A673 (cell line): ENCODE results near the gene NFATC2. TPM values are rescaled to one million over a fixed set of nuclear protein-coding genes. Genes with fewer than 3 reads are reported as not detected.

Source experiments
- BruUV-seq: library from RNA; stranded (reverse); fragments of 400-500 nt; replicated peaks from 2 replicates; lab custom pipeline; 2021; lab: Mats Ljungman, UMichigan
- CTCF ChIA-PET: fragments of 300-600 bp; sonication (Branson Sonifier 250); formaldehyde crosslinking; loops from one replicate; lab custom pipeline; 2022; ENCODE audit warnings: antibody characterized with exemption; lab: Charles Lee
- POLR2A ChIA-PET: fragments of 300-600 bp; sonication (Branson Sonifier 250); formaldehyde crosslinking; loops from one replicate; lab custom pipeline; 2022; ENCODE audit warnings: antibody characterized with exemption; ENCODE audit not compliant: low non-redundant PET; lab: Charles Lee
- DNase-seq: peaks from one replicate; pipeline ENCODE4 v3.0.0-alpha.2; 2015; ENCODE audit warnings: low spot score
- H3K27ac ChIP-seq: fragments of 200-600 bp; sonication (generic); 2 replicates; pipeline ENCODE4 v1.5.1; 2016; ENCODE audit warnings: mixed run types, low read depth, mild to moderate bottlenecking, mixed read lengths, antibody characterized with exemption, low read length; ENCODE audit not compliant: poor library complexity, severe bottlenecking
- H3K27me3 ChIP-seq: fragments of 200-600 bp; sonication (generic); replicated peaks from 2 replicates; pipeline ENCODE4 v1.6.1; 2017; ENCODE audit warnings: mixed run types, low read depth, mild to moderate bottlenecking, mixed read lengths, antibody characterized with exemption, low read length; ENCODE audit not compliant: insufficient read depth, poor library complexity
- H3K36me3 ChIP-seq: fragments of 200-600 bp; sonication (generic); 2 replicates; pipeline ENCODE4 v1.6.1; 2016; ENCODE audit warnings: mixed run types, mild to moderate bottlenecking, mixed read lengths, antibody characterized with exemption, low read length; ENCODE audit not compliant: insufficient read depth, poor library complexity, severe bottlenecking
- H3K4me1 ChIP-seq: fragments of 200-600 bp; sonication (generic); 2 replicates; pipeline ENCODE4 v1.6.1; 2017; ENCODE audit warnings: mixed run types, mild to moderate bottlenecking, mixed read lengths, antibody characterized with exemption, low read length; ENCODE audit not compliant: insufficient read depth, poor library complexity, severe bottlenecking
- H3K4me3 ChIP-seq: fragments of 200-600 bp; sonication (generic); 2 replicates; pipeline ENCODE4 v1.5.1; 2016; ENCODE audit warnings: low read depth, mixed run types, mild to moderate bottlenecking, mixed read lengths, low read length; ENCODE audit not compliant: poor library complexity, severe bottlenecking
- H3K9me3 ChIP-seq: fragments of 200-600 bp; sonication (generic); 2 replicates; pipeline ENCODE4 v1.6.1; 2016; ENCODE audit warnings: mixed run types, low read depth, mild to moderate bottlenecking, mixed read lengths, antibody characterized with exemption, low read length; ENCODE audit not compliant: poor library complexity, severe bottlenecking
- EZH2 ChIP-seq: fragments of 200-600 bp; sonication (generic); IDR thresholded peaks from 2 replicates; pipeline ENCODE4 v1.6.1; 2017; ENCODE audit warnings: borderline replicate concordance, low read depth, mild to moderate bottlenecking, mixed read lengths, antibody characterized with exemption, low read length; ENCODE audit not compliant: poor library complexity, severe bottlenecking
- intact Hi-C: fragments of 100-400 bp; cut with micrococcal nuclease; formaldehyde crosslinking; loops from one replicate; pipeline ENCODE4 v1.10.0; 2022; ENCODE audit not compliant: unreplicated experiment
- total RNA-seq: library from RNA; stranded (reverse); gene quantifications from 2 replicates; pipeline ENCODE4 v1.2.3, GENCODE V29; 2021
- TF ChIP-seq, protein P1 (sequence below): fragments of 300-800, 200-600 bp; sonication (generic); conservative IDR thresholded peaks from 2 replicates; pipeline ENCODE4 v1.5.1; 2017; ENCODE audit warnings: low read depth, mild to moderate bottlenecking, antibody characterized with exemption, low read length, moderate library complexity, mixed read lengths

The NFATC2 gene
- total RNA-seq, 1 experiment from 2014 or later = 0.64 TPM

DNA sequence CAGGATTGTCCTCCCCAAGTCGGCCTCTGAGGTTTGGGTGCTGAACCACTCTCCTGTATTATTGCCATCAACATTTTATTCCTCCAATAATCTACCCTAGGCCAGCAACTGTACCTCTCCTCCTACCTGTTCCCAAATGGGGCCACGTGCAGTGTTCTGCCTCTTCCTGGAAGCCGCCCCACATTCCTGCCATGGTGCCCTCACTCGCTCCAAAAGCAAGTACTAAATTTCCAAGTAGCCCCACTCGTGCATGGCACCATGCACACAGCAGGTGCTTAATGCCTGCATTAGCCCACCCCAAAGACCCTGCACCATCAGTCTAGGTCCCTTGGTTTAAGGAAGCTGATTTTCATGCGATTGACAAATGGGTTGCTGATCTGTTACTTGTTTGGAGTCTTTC is 147.8 kb downstream of the NFATC2 start:
- H3K4me1 ChIP-seq = peaks cover 4% of the 10 kb centered on the region
- no peaks in the 10 kb centered on the region for H3K9me3 ChIP-seq
- H3K36me3 ChIP-seq = no peaks in the 10 kb centered on the region
- TF ChIP-seq, protein P1, sequence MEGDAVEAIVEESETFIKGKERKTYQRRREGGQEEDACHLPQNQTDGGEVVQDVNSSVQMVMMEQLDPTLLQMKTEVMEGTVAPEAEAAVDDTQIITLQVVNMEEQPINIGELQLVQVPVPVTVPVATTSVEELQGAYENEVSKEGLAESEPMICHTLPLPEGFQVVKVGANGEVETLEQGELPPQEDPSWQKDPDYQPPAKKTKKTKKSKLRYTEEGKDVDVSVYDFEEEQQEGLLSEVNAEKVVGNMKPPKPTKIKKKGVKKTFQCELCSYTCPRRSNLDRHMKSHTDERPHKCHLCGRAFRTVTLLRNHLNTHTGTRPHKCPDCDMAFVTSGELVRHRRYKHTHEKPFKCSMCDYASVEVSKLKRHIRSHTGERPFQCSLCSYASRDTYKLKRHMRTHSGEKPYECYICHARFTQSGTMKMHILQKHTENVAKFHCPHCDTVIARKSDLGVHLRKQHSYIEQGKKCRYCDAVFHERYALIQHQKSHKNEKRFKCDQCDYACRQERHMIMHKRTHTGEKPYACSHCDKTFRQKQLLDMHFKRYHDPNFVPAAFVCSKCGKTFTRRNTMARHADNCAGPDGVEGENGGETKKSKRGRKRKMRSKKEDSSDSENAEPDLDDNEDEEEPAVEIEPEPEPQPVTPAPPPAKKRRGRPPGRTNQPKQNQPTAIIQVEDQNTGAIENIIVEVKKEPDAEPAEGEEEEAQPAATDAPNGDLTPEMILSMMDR = no peak
- no peak for TF ChIP-seq EZH2
- ChIA-PET POLR2A (no interaction called here), CTCF (no interaction called here)
- H3K27me3 ChIP-seq = no peaks in the 10 kb centered on the region
- no peak overlapping the region for H3K27ac ChIP-seq
- DNase-seq = no peak
- intact Hi-C loops = no loop called here
- no peak overlapping the region for H3K4me3 ChIP-seq
- no TSS peak for BruUV-seq

DNA sequence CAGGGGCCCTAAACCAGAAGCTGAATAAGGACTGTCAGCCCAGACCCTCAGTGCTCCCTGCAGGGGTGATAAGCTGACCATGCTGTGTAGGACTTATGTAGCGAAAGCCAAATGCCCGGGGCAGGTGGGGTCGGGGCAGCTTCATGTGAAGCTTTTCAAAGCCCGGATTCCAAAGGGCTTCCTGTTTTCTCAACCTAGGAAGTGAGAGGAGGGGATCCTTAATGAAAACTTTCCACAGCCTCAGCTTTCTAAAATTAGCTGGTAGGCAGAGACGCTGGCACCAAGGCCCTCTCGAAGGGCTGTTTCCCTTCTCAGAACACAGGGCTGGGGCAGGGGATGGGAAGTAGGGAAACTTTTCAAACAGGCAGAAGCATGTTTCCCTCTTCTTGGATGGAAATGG is 148.9 kb downstream of the NFATC2 start:
- CTCF ChIA-PET = no interaction called here
- TF ChIP-seq, protein P1 = no peak
- no peak for TF ChIP-seq EZH2
- H3K4me1 ChIP-seq = peaks cover 4% of the 10 kb centered on the region
- intact Hi-C loops = no loop called here
- POLR2A ChIA-PET = no interaction called here
- BruUV-seq = no TSS peak
- H3K27ac ChIP-seq = no peak overlapping the region
- no peaks in the 10 kb centered on the region for H3K36me3 ChIP-seq
- no peaks in the 10 kb centered on the region for H3K27me3 ChIP-seq
- DNase-seq = no peak
- H3K9me3 ChIP-seq = no peaks in the 10 kb centered on the region
- H3K4me3 ChIP-seq = no peak overlapping the region

DNA sequence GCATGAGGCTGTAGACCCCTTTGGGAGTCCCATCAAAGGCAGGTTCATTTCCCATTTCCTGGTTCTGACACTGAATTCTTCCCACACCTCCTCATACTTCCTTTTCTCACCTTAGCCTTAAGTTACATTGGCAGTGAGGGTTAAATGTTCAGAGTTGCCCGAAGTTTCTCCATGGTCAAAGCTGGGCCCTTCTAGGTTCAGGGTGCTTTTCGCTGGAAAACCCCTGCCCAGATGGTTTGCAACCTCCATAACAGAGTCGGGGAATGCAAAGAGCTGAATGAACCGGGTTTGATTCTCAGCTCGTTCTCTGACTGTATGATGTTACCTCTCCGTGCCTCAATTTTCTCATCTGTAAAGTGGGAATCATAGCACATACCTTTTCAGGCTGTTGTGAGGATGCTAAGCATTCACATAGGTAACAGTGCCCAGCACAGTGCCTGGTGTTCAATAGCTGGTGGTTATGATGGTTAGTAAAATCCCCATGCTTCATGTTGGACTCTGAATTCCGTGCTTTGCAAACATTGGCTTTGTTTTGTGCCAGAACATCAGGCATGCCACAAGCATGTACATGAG is 149.8 kb downstream of the NFATC2 start:
- Histone ChIP-seq H3K36me3 (no peaks in the 10 kb centered on the region), H3K27me3 (no peaks in the 10 kb centered on the region), H3K4me1 (peaks cover 1% of the 10 kb centered on the region), H3K4me3 (no peak overlapping the region), H3K9me3 (no peaks in the 10 kb centered on the region), H3K27ac (no peak overlapping the region)
- ChIA-PET POLR2A (no interaction called here), CTCF (no interaction called here)
- intact Hi-C loops = no loop called here
- no TSS peak for BruUV-seq
- DNase-seq = no peak
- TF ChIP-seq, protein P1 = no peak
- no peak for TF ChIP-seq EZH2
